Testis (tissue), 2 donors: ENCODE measurements around the gene MYADM.

Experiments used
- CTCF ChIP-seq, 3 experiments: fragments of 450-650 bp in 2 of 3; fragments of 200-600 bp in 1 of 3; sonication (generic) in 1 of 3; IDR thresholded peaks; one replicate each; pipeline ENCODE4 v1.5.1; 2016 to 2019; ENCODE audit warnings: antibody characterized with exemption in 3 of 3, mild to moderate bottlenecking in 2 of 3, moderate library complexity in 1 of 3
- POLR2A ChIP-seq: fragments of 450-650 bp; IDR thresholded peaks from one replicate; pipeline ENCODE4 v1.6.1; 2017; ENCODE audit warnings: antibody characterized with exemption, mild to moderate bottlenecking, moderate library complexity

- TF ChIP-seq POLR2A (no peak), CTCF (IDR thresholded peaks at IDR 0.05) (no peak)
These were observed 17.4 kb downstream of the MYADM start for GRCh38 chr19:53885036-53885435.
